Spleen (tissue), 11 donors: ENCODE results near the gene PDLIM5. TPM values are rescaled to one million over a fixed set of nuclear protein-coding genes. Genes with fewer than 3 reads are reported as not detected.

Source experiments
- DNase-seq: peaks from one replicate; pipeline ENCODE4 v3.0.0-alpha.2; 2020
- H3K27ac ChIP-seq, 8 donors: fragments of 200-600 bp; sonication (generic) in 7 of 8; 1 replicate in 4 of 8; 2 replicates in 4 of 8; pipeline versions ENCODE4 v1.5.0 to v1.8.0; 2016 to 2021; ENCODE audit warnings: inconsistent platforms in 4 of 8, mild to moderate bottlenecking in 4 of 8, moderate library complexity in 1 of 8
- H3K27me3 ChIP-seq, 7 donors: fragments of 200-600 bp; sonication (generic) in 6 of 7; replicated peaks in 1 of 7; 1 replicate in 4 of 7; 2 replicates in 3 of 7; pipeline versions ENCODE4 v1.5.0 to v1.8.0; 2016 to 2021; ENCODE audit warnings: inconsistent platforms in 3 of 7, mild to moderate bottlenecking in 1 of 7
- H3K36me3 ChIP-seq, 6 donors: fragments of 200-600 bp; sonication (generic) in 5 of 6; 1 replicate in 4 of 6; 2 replicates in 2 of 6; pipeline versions ENCODE4 v1.5.0 to v1.8.0; 2016 to 2021; ENCODE audit warnings: inconsistent platforms in 2 of 6
- H3K4me1 ChIP-seq, 6 donors: fragments of 200-600 bp; sonication (generic) in 5 of 6; 1 replicate in 3 of 6; 2 replicates in 3 of 6; pipeline versions ENCODE4 v1.5.0 to v1.8.0; 2016 to 2021; ENCODE audit warnings: inconsistent platforms in 3 of 6
- H3K4me3 ChIP-seq, 8 donors: fragments of 200-600 bp; sonication (generic) in 7 of 8; 1 replicate in 4 of 8; 2 replicates in 4 of 8; pipeline versions ENCODE4 v1.5.0 to v1.8.0; 2016 to 2021; ENCODE audit warnings: inconsistent platforms in 4 of 8, mild to moderate bottlenecking in 4 of 8, moderate library complexity in 2 of 8
- H3K9me3 ChIP-seq, 8 donors: fragments of 200-600 bp; sonication (generic) in 7 of 8; 1 replicate in 4 of 8; 2 replicates in 4 of 8; pipeline versions ENCODE4 v1.5.0 to v1.8.0; 2016 to 2021; ENCODE audit warnings: inconsistent platforms in 4 of 8
- POLR2A ChIP-seq, 3 donors: fragments of 450-650 bp; IDR thresholded peaks; one replicate each; pipeline ENCODE4 v1.5.1; 2017; ENCODE audit warnings: antibody characterized with exemption in 3 of 3, mild to moderate bottlenecking in 1 of 3
- POLR2AphosphoS5 ChIP-seq, 3 donors: sonication (generic); formaldehyde crosslinking; IDR thresholded peaks; one replicate each; pipeline ENCODE4 v1.5.1; 2017; ENCODE audit warnings: antibody characterized with exemption in 3 of 3
- WGBS, 5 donors: extraction: QIAGEN DNeasy Blood & Tissue Kit in 3 of 5; methylation state at CpG; one replicate each; pipeline versions ENCODE4 v1.1.5 to v1.1.7; 2013 to 2018; 5-methylcytosine and 5-hydroxymethylcytosine counted together
- intact Hi-C: fragments of 100-400 bp; cut with DNase I; formaldehyde crosslinking; loops from one replicate; pipeline ENCODE4 v1.15.0; 2023; ENCODE audit warnings: low total_unique reads
- polyA plus RNA-seq, 3 donors: library from polyadenylated mRNA; stranded (reverse); fragments of 200-250 nt; gene quantifications; one replicate each; pipeline ENCODE4 v1.2.1, GENCODE V29; 2013
- total RNA-seq, 7 donors: library from RNA; depleted of rRNA in 3 of 7; stranded (reverse); fragments of >200 nt in 3 of 7; fragmentation: NEBNext Ultra II Directional in 4 of 7; extraction: Animal tissue kit (Norgen Biotek cat#: 25700) in 4 of 7; gene quantifications; one replicate each; pipeline versions ENCODE4 v1.1.0 to v1.2.1, GENCODE V29; 2016 to 2021
- TF ChIP-seq, protein P1 (sequence below), 11 experiments: fragments of 200-600 bp in 7 of 11; fragments of 450-650 bp in 4 of 11; sonication (generic) in 4 of 11; IDR thresholded peaks in 8 of 11; conservative IDR thresholded peaks in 3 of 11; 1 replicate in 7 of 11; 2 replicates in 4 of 11; pipeline versions ENCODE4 v1.4.0 to v1.8.0; 2016 to 2021; ENCODE audit warnings: antibody characterized with exemption in 11 of 11, inconsistent platforms in 4 of 11, mild to moderate bottlenecking in 1 of 11
- donor health status: healthy with polysubstance abuse.
- donor health status: DM: no; HTN: no; CAD: no; lungs with moderate emphysema.
- donor health status: DM: no; HTN: no; CAD: no.
- donor health status: Bipolar disorder and iron deficiency.
- donor health status: healthy.
- donor health status: DM: no; HTN: no; CAD: no.
- donor health status: DM: yes; HTN: yes; CAD: no.

The PDLIM5 gene
- total and polyA plus RNA-seq, 10 donors = 9.4 to 182 (median 74.9) TPM

DNA sequence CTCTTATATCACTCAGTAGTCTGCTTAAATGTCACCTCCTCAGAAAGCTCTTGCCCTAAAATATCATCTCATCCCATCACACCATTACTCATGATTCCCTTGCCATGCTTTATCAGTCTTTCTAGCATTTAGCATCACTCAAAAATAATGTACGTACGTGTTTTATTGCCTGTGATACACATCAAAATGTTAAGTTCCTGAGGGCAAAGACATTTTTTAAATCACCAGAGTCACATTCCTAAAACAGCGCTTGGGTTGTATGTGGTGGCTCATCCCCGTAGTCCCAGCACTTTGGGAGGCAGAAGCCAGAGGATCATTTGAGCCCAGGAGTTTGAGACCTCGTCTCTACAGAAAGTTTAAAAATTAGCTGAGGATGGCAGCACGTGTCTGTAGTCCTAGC, 21.3 kb upstream of the PDLIM5 start:
- no peak overlapping the region for H3K27ac ChIP-seq
- no peaks in the 10 kb centered on the region for H3K27me3 ChIP-seq
- TF ChIP-seq POLR2AphosphoS5 (IDR thresholded peaks at IDR 0.05) (no peak), POLR2A (IDR thresholded peaks at IDR 0.05) (no peak)
- TF ChIP-seq, protein P1, sequence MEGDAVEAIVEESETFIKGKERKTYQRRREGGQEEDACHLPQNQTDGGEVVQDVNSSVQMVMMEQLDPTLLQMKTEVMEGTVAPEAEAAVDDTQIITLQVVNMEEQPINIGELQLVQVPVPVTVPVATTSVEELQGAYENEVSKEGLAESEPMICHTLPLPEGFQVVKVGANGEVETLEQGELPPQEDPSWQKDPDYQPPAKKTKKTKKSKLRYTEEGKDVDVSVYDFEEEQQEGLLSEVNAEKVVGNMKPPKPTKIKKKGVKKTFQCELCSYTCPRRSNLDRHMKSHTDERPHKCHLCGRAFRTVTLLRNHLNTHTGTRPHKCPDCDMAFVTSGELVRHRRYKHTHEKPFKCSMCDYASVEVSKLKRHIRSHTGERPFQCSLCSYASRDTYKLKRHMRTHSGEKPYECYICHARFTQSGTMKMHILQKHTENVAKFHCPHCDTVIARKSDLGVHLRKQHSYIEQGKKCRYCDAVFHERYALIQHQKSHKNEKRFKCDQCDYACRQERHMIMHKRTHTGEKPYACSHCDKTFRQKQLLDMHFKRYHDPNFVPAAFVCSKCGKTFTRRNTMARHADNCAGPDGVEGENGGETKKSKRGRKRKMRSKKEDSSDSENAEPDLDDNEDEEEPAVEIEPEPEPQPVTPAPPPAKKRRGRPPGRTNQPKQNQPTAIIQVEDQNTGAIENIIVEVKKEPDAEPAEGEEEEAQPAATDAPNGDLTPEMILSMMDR (IDR thresholded peaks at IDR 0.05 in 8 of 11, conservative IDR thresholded peaks at IDR 0.05 in 3 of 11) = no peak
- H3K36me3 ChIP-seq = no peaks in the 10 kb centered on the region
- DNase-seq = no peak
- no peak overlapping the region for H3K4me3 ChIP-seq
- peaks cover 6 to 29% (median 25%) of the 10 kb centered on the region in 8 donors for H3K9me3 ChIP-seq
- 84 to 93% (median 87%) methylated on average over 6 of the region's 6 CpGs for WGBS, 5 donors
- intact Hi-C loops = no loop called here
- H3K4me1 ChIP-seq = no peaks in the 10 kb centered on the region

DNA sequence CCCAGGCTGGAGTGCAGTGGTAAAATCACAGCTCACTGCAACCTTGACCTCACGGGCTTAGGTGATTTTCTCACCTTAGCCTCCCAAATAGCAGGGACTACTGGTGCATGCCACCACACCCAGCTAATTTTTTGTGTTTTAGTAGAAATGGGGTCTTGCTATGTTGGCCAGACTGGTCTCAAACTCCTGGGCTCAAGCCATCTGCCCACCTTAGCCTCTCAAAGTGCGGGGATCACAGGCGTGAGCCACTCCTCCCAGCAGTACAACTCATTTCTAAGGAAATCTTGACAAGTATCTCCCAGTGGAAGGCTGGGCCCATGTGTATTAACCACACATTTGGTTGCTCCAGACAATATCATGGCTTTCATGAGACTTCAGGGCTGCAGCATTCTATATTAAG, 20.4 kb upstream of the PDLIM5 start:
- 92 to 99% (median 95%) methylated on average over 3 of the region's 3 CpGs for WGBS, 5 donors
- no peak for DNase-seq
- TF ChIP-seq POLR2AphosphoS5 (IDR thresholded peaks at IDR 0.05) (no peak), POLR2A (IDR thresholded peaks at IDR 0.05) (no peak)
- TF ChIP-seq, protein P1 (IDR thresholded peaks at IDR 0.05 in 8 of 11, conservative IDR thresholded peaks at IDR 0.05 in 3 of 11) = no peak
- H3K36me3 ChIP-seq = no peaks in the 10 kb centered on the region
- H3K4me3 ChIP-seq = no peak overlapping the region
- H3K27ac ChIP-seq = no peak overlapping the region
- intact Hi-C loops = no loop called here
- no peaks in the 10 kb centered on the region for H3K4me1 ChIP-seq
- H3K9me3 ChIP-seq = peaks cover 6 to 19% (median 15%) of the 10 kb centered on the region in 8 donors
- no peaks in the 10 kb centered on the region for H3K27me3 ChIP-seq

- TF ChIP-seq POLR2AphosphoS5 (IDR thresholded peaks at IDR 0.05) = no peak
- no peak overlapping the region for H3K27ac ChIP-seq
- no peaks in the 10 kb centered on the region for H3K4me1 ChIP-seq
- no peaks in the 10 kb centered on the region for H3K9me3 ChIP-seq
- no peaks in the 10 kb centered on the region for H3K36me3 ChIP-seq
- no peak for DNase-seq
- intact Hi-C loops = no loop called here
- H3K27me3 ChIP-seq = no peaks in the 10 kb centered on the region
- H3K4me3 ChIP-seq = no peak overlapping the region
Observed at GRCh38 chr4:94434505-94434904, 17.2 kb upstream of the PDLIM5 start.

- Histone ChIP-seq H3K9me3 (no peaks in the 10 kb centered on the region), H3K27me3 (no peaks in the 10 kb centered on the region), H3K36me3 (no peaks in the 10 kb centered on the region), H3K4me3 (no peak overlapping the region), H3K27ac (no peak overlapping the region), H3K4me1 (no peaks in the 10 kb centered on the region)
- no peak for DNase-seq
- no peak for TF ChIP-seq POLR2A (IDR thresholded peaks at IDR 0.05)
- no peak for TF ChIP-seq POLR2AphosphoS5 (IDR thresholded peaks at IDR 0.05)
- TF ChIP-seq, protein P1 (IDR thresholded peaks at IDR 0.05 in 8 of 11, conservative IDR thresholded peaks at IDR 0.05 in 3 of 11) = no peak
- WGBS, 5 donors = 65 to 80% (median 74%) methylated on average over 2 of the region's 2 CpGs
- intact Hi-C loops = no loop called here
Observed at GRCh38 chr4:94435874-94436273, 15.9 kb upstream of the PDLIM5 start.

- no peak for DNase-seq
- Histone ChIP-seq H3K9me3 (no peaks in the 10 kb centered on the region), H3K4me1 (no peaks in the 10 kb centered on the region), H3K36me3 (no peaks in the 10 kb centered on the region), H3K27ac (no peak overlapping the region), H3K27me3 (no peaks in the 10 kb centered on the region), H3K4me3 (no peak overlapping the region)
- TF ChIP-seq POLR2AphosphoS5 (IDR thresholded peaks at IDR 0.05) (no peak), POLR2A (IDR thresholded peaks at IDR 0.05) (no peak)
- TF ChIP-seq, protein P1 (IDR thresholded peaks at IDR 0.05 in 8 of 11, conservative IDR thresholded peaks at IDR 0.05 in 3 of 11) = no peak
- intact Hi-C loops = no loop called here
- WGBS, 5 donors = 92 to 97% (median 94%) methylated on average over 1 of the region's 1 CpG
Observed at GRCh38 chr4:94436512-94436911, 15.2 kb upstream of the PDLIM5 start.
